Memory B cell (primary cell): ENCODE results near the gene LCORL.

Experiments
- ATAC-seq: fragments of 150-1000 bp; cut with Tn5 transposase; 2 replicates; pipeline ENCODE4 v1.10.0; 2021; ENCODE audit warnings: low read depth, mild to moderate bottlenecking, moderate library complexity
- DNase-seq, 2 donors: peaks; one replicate each; pipeline ENCODE4 v3.0.0; 2022; ENCODE audit warnings: low spot score in 2 of 2
- H3K27ac Mint-ChIP-seq: one replicate; pipeline ENCODE4 v1.8.0; 2022; ENCODE audit warnings: mild to moderate bottlenecking, moderate library complexity, mixed read lengths
- H3K27me3 Mint-ChIP-seq: one replicate; pipeline ENCODE4 v1.8.0; 2022; ENCODE audit warnings: mixed read lengths
- H3K36me3 Mint-ChIP-seq: one replicate; pipeline ENCODE4 v1.8.0; 2022; ENCODE audit warnings: mild to moderate bottlenecking, mixed read lengths
- H3K4me1 Mint-ChIP-seq: one replicate; pipeline ENCODE4 v1.8.0; 2022; ENCODE audit warnings: mixed read lengths
- H3K4me3 Mint-ChIP-seq: one replicate; pipeline ENCODE4 v1.8.0; 2022; ENCODE audit warnings: mild to moderate bottlenecking, moderate library complexity, mixed read lengths
- H3K9me3 Mint-ChIP-seq: one replicate; pipeline ENCODE4 v1.8.0; 2022; ENCODE audit warnings: mixed read lengths

Gene LCORL

GRCh38 chr4:18021720-18022571 lies at the start of gene LCORL:
Gene LCORL (minus strand): TSS chr4:18021755. CDS start chr4:18021751, 4 bp downstream.
- H3K4me1 Mint-ChIP-seq, result peaks cover 20% of the 10 kb centered on the region
- no peaks in the 10 kb centered on the region for H3K36me3 Mint-ChIP-seq
- no peaks in the 10 kb centered on the region for H3K27me3 Mint-ChIP-seq
- H3K4me3 Mint-ChIP-seq, result peak within 1 kb of the TSS; percentile 84
- DNase-seq (peak; percentile 85 to 86), ATAC-seq (peak; percentile 78)
- H3K27ac Mint-ChIP-seq, result peak within 1 kb of the TSS; percentile 93
- H3K9me3 Mint-ChIP-seq, result no peaks in the 10 kb centered on the region

GRCh38 chr4:18069810-18070209 lies 48.3 kb upstream of the LCORL start:
- Mint-ChIP-seq H3K27ac (no peak overlapping the region), H3K4me1 (no peaks in the 10 kb centered on the region), H3K27me3 (peaks cover 22% of the 10 kb centered on the region), H3K4me3 (no peak overlapping the region), H3K9me3 (peaks cover 1% of the 10 kb centered on the region), H3K36me3 (peaks cover 4% of the 10 kb centered on the region)
- no peak for ATAC-seq
- DNase-seq, result no peak

GRCh38 chr4:18067031-18067430 lies 45.5 kb upstream of the LCORL start:
- H3K36me3 Mint-ChIP-seq, result peaks cover 5% of the 10 kb centered on the region
- no peaks in the 10 kb centered on the region for H3K4me1 Mint-ChIP-seq
- no peak overlapping the region for H3K4me3 Mint-ChIP-seq
- H3K27ac Mint-ChIP-seq, result no peak overlapping the region
- peaks cover 7% of the 10 kb centered on the region for H3K9me3 Mint-ChIP-seq
- no peak for DNase-seq
- no peak for ATAC-seq
- H3K27me3 Mint-ChIP-seq, result peaks cover 16% of the 10 kb centered on the region

GRCh38 chr4:18063079-18063478 lies 41.5 kb upstream of the LCORL start:
- Mint-ChIP-seq H3K4me3 (no peak overlapping the region), H3K9me3 (peaks cover 7% of the 10 kb centered on the region), H3K36me3 (peaks cover 5% of the 10 kb centered on the region), H3K27me3 (peaks cover under 1% of the 10 kb centered on the region), H3K4me1 (peaks cover 2% of the 10 kb centered on the region), H3K27ac (no peak overlapping the region)
- DNase-seq (no peak), ATAC-seq (no peak)

GRCh38 chr4:18057821-18058533 lies 36.4 kb upstream of the LCORL start:
- Mint-ChIP-seq H3K36me3 (no peaks in the 10 kb centered on the region), H3K27me3 (no peaks in the 10 kb centered on the region), H3K9me3 (peaks cover 3% of the 10 kb centered on the region), H3K27ac (no peak overlapping the region), H3K4me1 (peaks cover 6% of the 10 kb centered on the region), H3K4me3 (peak overlapping the region; percentile 71)
- DNase-seq (no peak), ATAC-seq (peak; percentile 47)

GRCh38 chr4:18056030-18056429 lies 34.5 kb upstream of the LCORL start:
- no peak overlapping the region for H3K4me3 Mint-ChIP-seq
- ATAC-seq, result no peak

GRCh38 chr4:18052158-18052557 lies 30.6 kb upstream of the LCORL start:
- Mint-ChIP-seq H3K27me3 (peaks cover 2% of the 10 kb centered on the region), H3K4me1 (peaks cover 8% of the 10 kb centered on the region), H3K27ac (no peak overlapping the region), H3K4me3 (no peak overlapping the region), H3K9me3 (peaks cover 3% of the 10 kb centered on the region), H3K36me3 (no peaks in the 10 kb centered on the region)
- ATAC-seq (no peak), DNase-seq (no peak)

More at GRCh38 chr4:18056030-18056429, 34.5 kb upstream of the LCORL start:
- Mint-ChIP-seq H3K36me3 (no peaks in the 10 kb centered on the region), H3K4me1 (peaks cover 6% of the 10 kb centered on the region), H3K27ac (no peak overlapping the region), H3K27me3 (no peaks in the 10 kb centered on the region), H3K9me3 (peaks cover 3% of the 10 kb centered on the region)
- no peak for DNase-seq

- H3K27ac Mint-ChIP-seq, result no peak overlapping the region
- ATAC-seq (no peak), DNase-seq (no peak)
- H3K4me3 Mint-ChIP-seq, result no peak overlapping the region
- no peaks in the 10 kb centered on the region for H3K36me3 Mint-ChIP-seq
- H3K9me3 Mint-ChIP-seq, result peaks cover 3% of the 10 kb centered on the region
- H3K4me1 Mint-ChIP-seq, result peaks cover 8% of the 10 kb centered on the region
- H3K27me3 Mint-ChIP-seq, result peaks cover 2% of the 10 kb centered on the region
Observed at GRCh38 chr4:18051281-18051680, 29.7 kb upstream of the LCORL start.

GRCh38 chr4:18050448-18050847 lies 28.9 kb upstream of the LCORL start:
- ATAC-seq, result no peak
- no peak for DNase-seq
- Mint-ChIP-seq H3K36me3 (no peaks in the 10 kb centered on the region), H3K27me3 (peaks cover 2% of the 10 kb centered on the region), H3K4me3 (no peak overlapping the region), H3K9me3 (peaks cover 3% of the 10 kb centered on the region), H3K4me1 (peaks cover 8% of the 10 kb centered on the region), H3K27ac (no peak overlapping the region)

- DNase-seq (no peak), ATAC-seq (no peak)
- H3K27ac Mint-ChIP-seq, result no peak overlapping the region
- H3K9me3 Mint-ChIP-seq, result no peaks in the 10 kb centered on the region
- peaks cover 2% of the 10 kb centered on the region for H3K27me3 Mint-ChIP-seq
- no peaks in the 10 kb centered on the region for H3K36me3 Mint-ChIP-seq
- peaks cover 5% of the 10 kb centered on the region for H3K4me1 Mint-ChIP-seq
- no peak overlapping the region for H3K4me3 Mint-ChIP-seq
Observed at GRCh38 chr4:18049446-18049845, 27.9 kb upstream of the LCORL start.

- Mint-ChIP-seq H3K4me3 (no peak overlapping the region), H3K36me3 (no peaks in the 10 kb centered on the region), H3K27ac (no peak overlapping the region), H3K4me1 (no peaks in the 10 kb centered on the region), H3K9me3 (no peaks in the 10 kb centered on the region), H3K27me3 (peaks cover 3% of the 10 kb centered on the region)
- ATAC-seq (peak; percentile 60), DNase-seq (no peak)
Observed at GRCh38 chr4:18042754-18043153, 21.2 kb upstream of the LCORL start.

- ATAC-seq (no peak), DNase-seq (no peak)
- no peaks in the 10 kb centered on the region for H3K4me1 Mint-ChIP-seq
- no peak overlapping the region for H3K27ac Mint-ChIP-seq
- peaks cover 3% of the 10 kb centered on the region for H3K27me3 Mint-ChIP-seq
- no peaks in the 10 kb centered on the region for H3K36me3 Mint-ChIP-seq
- H3K9me3 Mint-ChIP-seq, result no peaks in the 10 kb centered on the region
- no peak overlapping the region for H3K4me3 Mint-ChIP-seq
Observed at GRCh38 chr4:18042012-18042411, 20.5 kb upstream of the LCORL start.

- peaks cover 3% of the 10 kb centered on the region for H3K27me3 Mint-ChIP-seq
Observed at GRCh38 chr4:18041114-18041513, 19.6 kb upstream of the LCORL start.

GRCh38 chr4:18039113-18039512 lies 17.6 kb upstream of the LCORL start:
- Mint-ChIP-seq H3K4me3 (no peak overlapping the region), H3K36me3 (no peaks in the 10 kb centered on the region), H3K27ac (no peak overlapping the region), H3K9me3 (peaks cover 3% of the 10 kb centered on the region), H3K4me1 (no peaks in the 10 kb centered on the region), H3K27me3 (peaks cover 12% of the 10 kb centered on the region)
- no peak for ATAC-seq
- DNase-seq, result no peak

More at GRCh38 chr4:18041114-18041513, 19.6 kb upstream of the LCORL start:
- Mint-ChIP-seq H3K36me3 (no peaks in the 10 kb centered on the region), H3K9me3 (no peaks in the 10 kb centered on the region), H3K4me1 (no peaks in the 10 kb centered on the region), H3K4me3 (no peak overlapping the region), H3K27ac (no peak overlapping the region)
- DNase-seq (no peak), ATAC-seq (no peak)
